Stimulated activated CD4-positive, alpha-beta T cell treated with anti-CD3 and anti-CD28 coated beads, Interleukin-12 subunit alpha, Interleukin-12 subunit beta, amount 100 ng/mL, for 4 hours (primary cell): ENCODE data around the gene COG4.

Experiments used
- DNase-seq: peaks from one replicate; pipeline ENCODE4 v3.0.0-alpha.2; 2020

Gene COG4

DNA sequence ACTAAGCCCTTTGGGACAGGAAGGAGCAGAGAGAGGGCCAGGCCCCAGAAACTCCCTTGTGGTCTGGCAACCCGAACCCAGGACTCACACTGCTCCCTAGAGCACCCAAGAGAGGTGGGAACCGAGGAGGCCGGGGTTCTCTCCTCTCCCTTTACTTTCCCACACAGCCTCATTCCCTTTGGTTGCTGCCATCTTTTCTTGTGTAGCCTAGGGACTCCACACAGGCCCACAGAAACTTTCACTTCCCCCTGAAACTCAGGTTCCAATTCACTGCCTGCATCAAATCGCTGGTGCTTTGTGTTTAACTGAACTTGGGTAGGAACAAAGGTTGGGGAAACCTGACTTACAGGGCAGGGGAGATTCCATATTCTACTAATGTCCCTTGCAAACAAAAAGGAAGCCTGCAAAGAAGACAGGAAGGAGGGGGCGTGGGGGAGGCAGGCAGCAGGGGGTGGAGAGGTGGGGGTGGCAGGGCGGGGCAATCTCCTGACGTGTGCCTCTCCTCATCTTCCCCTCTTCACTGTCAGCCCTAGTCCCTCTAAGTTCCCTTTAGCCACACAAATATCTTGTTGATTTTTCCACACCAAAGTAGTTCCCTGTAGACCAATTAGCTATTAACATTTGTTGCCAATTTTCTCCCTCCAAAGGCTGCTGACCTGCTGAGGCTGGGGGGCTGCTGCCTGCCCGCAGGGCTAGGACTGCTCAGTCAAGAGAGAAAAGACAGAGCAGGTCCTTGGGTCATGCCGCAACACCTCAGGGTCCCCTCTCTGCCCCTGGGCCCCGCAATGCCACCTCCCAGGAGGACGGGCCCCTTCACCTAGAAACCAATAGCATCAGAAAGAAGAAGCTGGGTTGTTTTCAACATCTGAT, 92.5 kb downstream of the COG4 start:
- peak; percentile 53 for DNase-seq
